HepG2 (cell line): ENCODE measurements around the gene SPAG6. TPM values are rescaled to one million over a fixed set of nuclear protein-coding genes. Genes with fewer than 3 reads are reported as not detected.

Experiments used
- AHR ChIP-seq: IDR thresholded peaks from 2 replicates; pipeline ENCODE4 v1.6.1; 2018; ENCODE audit warnings: missing genetic modification reagents, missing compliant biosample characterization
- ATF7 ChIP-seq, 2 experiments: fragments of 450-650 bp in 1 of 2; sonication (generic) in 1 of 2; formaldehyde crosslinking in 1 of 2; IDR thresholded peaks; 2 replicates each; pipeline versions ENCODE4 v1.4.0 to v1.6.1; 2016 to 2020; ENCODE audit warnings: antibody characterized with exemption in 1 of 2, mild to moderate bottlenecking in 1 of 2, missing genetic modification reagents in 1 of 2
- HDAC1 ChIP-seq: sonication (generic); formaldehyde crosslinking; IDR thresholded peaks from 2 replicates; pipeline ENCODE4 v1.5.1; 2020; ENCODE audit warnings: mild to moderate bottlenecking, missing genetic modification reagents
- HOXD1 ChIP-seq: sonication (generic); formaldehyde crosslinking; IDR thresholded peaks from 2 replicates; pipeline ENCODE4 v1.5.0; 2020; ENCODE audit warnings: missing genetic modification reagents
- KAT2B ChIP-seq: fragments of 150-350 bp; IDR thresholded peaks from 2 replicates; pipeline ENCODE4 v1.6.1; 2014; ENCODE audit warnings: low read depth, low read length, borderline replicate concordance
- RBAK ChIP-seq: sonication (generic); formaldehyde crosslinking; IDR thresholded peaks from 2 replicates; pipeline ENCODE4 v1.5.1; 2020; ENCODE audit warnings: mild to moderate bottlenecking, missing genetic modification reagents
- SIX4 ChIP-seq: sonication (generic); formaldehyde crosslinking; IDR thresholded peaks from 2 replicates; pipeline ENCODE4 v1.4.0; 2020; ENCODE audit warnings: missing genetic modification reagents
- SOX6 ChIP-seq, 2 experiments: fragments of 450-650 bp in 1 of 2; sonication (generic) in 1 of 2; formaldehyde crosslinking in 1 of 2; IDR thresholded peaks; 2 replicates each; pipeline versions ENCODE4 v1.4.0 to v1.6.1; 2017 to 2020; ENCODE audit warnings: antibody characterized with exemption in 1 of 2, mild to moderate bottlenecking in 1 of 2, missing genetic modification reagents in 1 of 2
- ZFP37 ChIP-seq: sonication (generic); formaldehyde crosslinking; IDR thresholded peaks from 2 replicates; pipeline ENCODE4 v1.4.0; 2020; ENCODE audit warnings: missing genetic modification reagents, borderline replicate concordance
- ZNF44 ChIP-seq: sonication (generic); formaldehyde crosslinking; IDR thresholded peaks from 2 replicates; pipeline ENCODE4 v1.5.1; 2020; ENCODE audit warnings: mild to moderate bottlenecking, missing genetic modification reagents
- ZNF703 ChIP-seq: sonication (generic); formaldehyde crosslinking; IDR thresholded peaks from 2 replicates; pipeline ENCODE4 v1.5.1; 2020; ENCODE audit warnings: missing genetic modification reagents, mild to moderate bottlenecking, moderate library complexity, borderline replicate concordance
- ZNF737 ChIP-seq: sonication (generic); formaldehyde crosslinking; IDR thresholded peaks from 2 replicates; pipeline ENCODE4 v1.5.0; 2020; ENCODE audit warnings: missing genetic modification reagents, mild to moderate bottlenecking, borderline replicate concordance
- polyA plus RNA-seq, 8 experiments: library from polyadenylated mRNA; depleted of rRNA in 3 of 8; stranded (reverse) in 7 of 8; unstranded in 1 of 8; fragments of >200 nt; fragmentation: Illumina TruSeq in 4 of 8; extraction: Trizol in 4 of 8; gene quantifications; 2 replicates each; pipeline versions ENCODE4 v1.2.1 to v1.2.3, GENCODE V29; 2011 to 2016; ENCODE audit warnings: low read depth in 4 of 8, missing spikeins in 1 of 8, mixed read lengths in 1 of 8; ENCODE audit not compliant: insufficient read depth in 1 of 8
- total RNA-seq, 5 experiments: library from RNA; depleted of rRNA; stranded (reverse); fragments of >200 nt; fragmentation: Illumina TruSeq; extraction: Trizol; gene quantifications; 2 replicates each; pipeline ENCODE4 v1.2.3, GENCODE V29; 2016; ENCODE audit warnings: low read depth in 1 of 5
- TF ChIP-seq, protein P1 (sequence below): sonication (generic); formaldehyde crosslinking; IDR thresholded peaks from 2 replicates; pipeline ENCODE4 v1.4.0; 2020; ENCODE audit warnings: missing genetic modification reagents
- TF ChIP-seq, protein P2 (sequence below): sonication (generic); formaldehyde crosslinking; IDR thresholded peaks from 2 replicates; pipeline ENCODE4 v1.5.1; 2020; ENCODE audit warnings: missing genetic modification reagents, mild to moderate bottlenecking, borderline replicate concordance
- TF ChIP-seq, protein P3 (sequence below): sonication (generic); formaldehyde crosslinking; IDR thresholded peaks from 2 replicates; pipeline ENCODE4; 2020; ENCODE audit warnings: missing genetic modification reagents, mild to moderate bottlenecking, borderline replicate concordance
- TF ChIP-seq, protein P4 (sequence below): sonication (generic); formaldehyde crosslinking; IDR thresholded peaks from 2 replicates; pipeline ENCODE4 v1.8.0; 2022; ENCODE audit warnings: missing genetic modification reagents, mild to moderate bottlenecking, borderline replicate concordance

SPAG6 gene
- total and polyA plus RNA-seq, 2 of the 13 experiments (the other 11 are each of a cell fraction or from before 2014, with no cell fraction given) = not detected

DNA sequence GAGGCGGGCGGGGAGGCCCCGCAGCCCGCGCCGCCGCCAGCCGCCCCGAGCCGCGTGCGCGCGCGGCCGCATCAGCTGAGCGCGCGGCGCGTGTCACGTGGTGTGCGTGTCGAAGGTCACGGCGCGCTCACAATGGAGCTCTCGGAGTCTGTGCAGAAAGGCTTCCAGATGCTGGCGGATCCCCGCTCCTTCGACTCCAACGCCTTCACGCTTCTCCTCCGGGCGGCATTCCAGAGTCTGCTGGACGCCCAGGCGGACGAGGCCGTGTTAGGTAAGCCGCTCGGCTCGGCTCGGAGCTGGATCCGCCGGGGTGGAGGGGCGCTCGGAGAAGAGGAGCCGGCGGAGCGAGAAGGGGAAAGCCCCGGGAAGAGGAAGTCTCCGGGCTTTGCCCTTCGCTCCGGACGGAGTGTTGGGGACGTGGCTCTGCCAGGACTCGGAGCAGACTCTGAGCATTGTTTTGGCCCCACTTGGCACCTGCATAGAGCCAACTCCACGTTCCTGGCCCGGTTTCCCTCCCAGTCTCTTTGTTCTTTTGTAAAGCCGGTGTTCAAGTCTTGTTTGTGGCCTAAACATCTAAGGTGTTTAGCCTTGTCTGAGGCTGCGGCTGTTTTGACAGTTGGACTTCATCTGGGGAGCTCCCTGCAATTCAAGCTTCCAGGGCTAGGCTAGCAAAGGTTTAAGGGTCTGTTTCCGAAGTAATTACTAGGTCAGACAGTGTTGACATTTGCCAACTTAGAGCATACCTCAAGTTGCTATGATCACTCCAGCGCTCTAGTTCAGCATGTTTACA is 28.8 kb upstream of the SPAG6 start, which contains the start of gene COMMD3 (continued):
- TF ChIP-seq AHR (CRISPR knock-in tag) = peak; percentile 31; the same call in 1 of the 2 replicates
- no peak for TF ChIP-seq RBAK (CRISPR knock-in tag)
- TF ChIP-seq, protein P1, sequence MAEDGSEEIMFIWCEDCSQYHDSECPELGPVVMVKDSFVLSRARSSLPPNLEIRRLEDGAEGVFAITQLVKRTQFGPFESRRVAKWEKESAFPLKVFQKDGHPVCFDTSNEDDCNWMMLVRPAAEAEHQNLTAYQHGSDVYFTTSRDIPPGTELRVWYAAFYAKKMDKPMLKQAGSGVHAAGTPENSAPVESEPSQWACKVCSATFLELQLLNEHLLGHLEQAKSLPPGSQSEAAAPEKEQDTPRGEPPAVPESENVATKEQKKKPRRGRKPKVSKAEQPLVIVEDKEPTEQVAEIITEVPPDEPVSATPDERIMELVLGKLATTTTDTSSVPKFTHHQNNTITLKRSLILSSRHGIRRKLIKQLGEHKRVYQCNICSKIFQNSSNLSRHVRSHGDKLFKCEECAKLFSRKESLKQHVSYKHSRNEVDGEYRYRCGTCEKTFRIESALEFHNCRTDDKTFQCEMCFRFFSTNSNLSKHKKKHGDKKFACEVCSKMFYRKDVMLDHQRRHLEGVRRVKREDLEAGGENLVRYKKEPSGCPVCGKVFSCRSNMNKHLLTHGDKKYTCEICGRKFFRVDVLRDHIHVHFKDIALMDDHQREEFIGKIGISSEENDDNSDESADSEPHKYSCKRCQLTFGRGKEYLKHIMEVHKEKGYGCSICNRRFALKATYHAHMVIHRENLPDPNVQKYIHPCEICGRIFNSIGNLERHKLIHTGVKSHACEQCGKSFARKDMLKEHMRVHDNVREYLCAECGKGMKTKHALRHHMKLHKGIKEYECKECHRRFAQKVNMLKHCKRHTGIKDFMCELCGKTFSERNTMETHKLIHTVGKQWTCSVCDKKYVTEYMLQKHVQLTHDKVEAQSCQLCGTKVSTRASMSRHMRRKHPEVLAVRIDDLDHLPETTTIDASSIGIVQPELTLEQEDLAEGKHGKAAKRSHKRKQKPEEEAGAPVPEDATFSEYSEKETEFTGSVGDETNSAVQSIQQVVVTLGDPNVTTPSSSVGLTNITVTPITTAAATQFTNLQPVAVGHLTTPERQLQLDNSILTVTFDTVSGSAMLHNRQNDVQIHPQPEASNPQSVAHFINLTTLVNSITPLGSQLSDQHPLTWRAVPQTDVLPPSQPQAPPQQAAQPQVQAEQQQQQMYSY (CRISPR knock-in tag) = peak; percentile 86
- peak; percentile 52; the same call in 1 of the 2 replicates for TF ChIP-seq ZNF703 (CRISPR knock-in tag)
- TF ChIP-seq, protein P2, sequence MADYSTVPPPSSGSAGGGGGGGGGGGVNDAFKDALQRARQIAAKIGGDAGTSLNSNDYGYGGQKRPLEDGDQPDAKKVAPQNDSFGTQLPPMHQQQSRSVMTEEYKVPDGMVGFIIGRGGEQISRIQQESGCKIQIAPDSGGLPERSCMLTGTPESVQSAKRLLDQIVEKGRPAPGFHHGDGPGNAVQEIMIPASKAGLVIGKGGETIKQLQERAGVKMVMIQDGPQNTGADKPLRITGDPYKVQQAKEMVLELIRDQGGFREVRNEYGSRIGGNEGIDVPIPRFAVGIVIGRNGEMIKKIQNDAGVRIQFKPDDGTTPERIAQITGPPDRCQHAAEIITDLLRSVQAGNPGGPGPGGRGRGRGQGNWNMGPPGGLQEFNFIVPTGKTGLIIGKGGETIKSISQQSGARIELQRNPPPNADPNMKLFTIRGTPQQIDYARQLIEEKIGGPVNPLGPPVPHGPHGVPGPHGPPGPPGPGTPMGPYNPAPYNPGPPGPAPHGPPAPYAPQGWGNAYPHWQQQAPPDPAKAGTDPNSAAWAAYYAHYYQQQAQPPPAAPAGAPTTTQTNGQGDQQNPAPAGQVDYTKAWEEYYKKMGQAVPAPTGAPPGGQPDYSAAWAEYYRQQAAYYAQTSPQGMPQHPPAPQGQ = no peak
- TF ChIP-seq, protein P3, sequence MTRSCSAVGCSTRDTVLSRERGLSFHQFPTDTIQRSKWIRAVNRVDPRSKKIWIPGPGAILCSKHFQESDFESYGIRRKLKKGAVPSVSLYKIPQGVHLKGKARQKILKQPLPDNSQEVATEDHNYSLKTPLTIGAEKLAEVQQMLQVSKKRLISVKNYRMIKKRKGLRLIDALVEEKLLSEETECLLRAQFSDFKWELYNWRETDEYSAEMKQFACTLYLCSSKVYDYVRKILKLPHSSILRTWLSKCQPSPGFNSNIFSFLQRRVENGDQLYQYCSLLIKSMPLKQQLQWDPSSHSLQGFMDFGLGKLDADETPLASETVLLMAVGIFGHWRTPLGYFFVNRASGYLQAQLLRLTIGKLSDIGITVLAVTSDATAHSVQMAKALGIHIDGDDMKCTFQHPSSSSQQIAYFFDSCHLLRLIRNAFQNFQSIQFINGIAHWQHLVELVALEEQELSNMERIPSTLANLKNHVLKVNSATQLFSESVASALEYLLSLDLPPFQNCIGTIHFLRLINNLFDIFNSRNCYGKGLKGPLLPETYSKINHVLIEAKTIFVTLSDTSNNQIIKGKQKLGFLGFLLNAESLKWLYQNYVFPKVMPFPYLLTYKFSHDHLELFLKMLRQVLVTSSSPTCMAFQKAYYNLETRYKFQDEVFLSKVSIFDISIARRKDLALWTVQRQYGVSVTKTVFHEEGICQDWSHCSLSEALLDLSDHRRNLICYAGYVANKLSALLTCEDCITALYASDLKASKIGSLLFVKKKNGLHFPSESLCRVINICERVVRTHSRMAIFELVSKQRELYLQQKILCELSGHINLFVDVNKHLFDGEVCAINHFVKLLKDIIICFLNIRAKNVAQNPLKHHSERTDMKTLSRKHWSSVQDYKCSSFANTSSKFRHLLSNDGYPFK (CRISPR knock-in tag) = no peak
- TF ChIP-seq KAT2B = no peak
- no peak; the same call in 1 of the 2 replicates for TF ChIP-seq ZNF44 (CRISPR knock-in tag)
- TF ChIP-seq ATF7 (IDR thresholded peaks at IDR 0.05) = no peak
- no peak for TF ChIP-seq ATF7 (CRISPR knock-in tag; IDR thresholded peaks at IDR 0.05)
- TF ChIP-seq, protein P4, sequence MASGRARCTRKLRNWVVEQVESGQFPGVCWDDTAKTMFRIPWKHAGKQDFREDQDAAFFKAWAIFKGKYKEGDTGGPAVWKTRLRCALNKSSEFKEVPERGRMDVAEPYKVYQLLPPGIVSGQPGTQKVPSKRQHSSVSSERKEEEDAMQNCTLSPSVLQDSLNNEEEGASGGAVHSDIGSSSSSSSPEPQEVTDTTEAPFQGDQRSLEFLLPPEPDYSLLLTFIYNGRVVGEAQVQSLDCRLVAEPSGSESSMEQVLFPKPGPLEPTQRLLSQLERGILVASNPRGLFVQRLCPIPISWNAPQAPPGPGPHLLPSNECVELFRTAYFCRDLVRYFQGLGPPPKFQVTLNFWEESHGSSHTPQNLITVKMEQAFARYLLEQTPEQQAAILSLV (CRISPR knock-in tag) = no peak
- TF ChIP-seq SIX4 (CRISPR knock-in tag) = no peak
- TF ChIP-seq SOX6 (IDR thresholded peaks at IDR 0.05) = no peak
- TF ChIP-seq SOX6 (CRISPR knock-in tag; IDR thresholded peaks at IDR 0.05) = peak; percentile 48
- peak; percentile 85 for TF ChIP-seq HDAC1
- no peak for TF ChIP-seq HOXD1 (CRISPR knock-in tag)
- TF ChIP-seq ZNF737 (CRISPR knock-in tag) = no peak
- TF ChIP-seq ZFP37 = no peak
